ENCODE results near the gene MTG1. TPM values are rescaled to one million over a fixed set of nuclear protein-coding genes. Genes with fewer than 3 reads are reported as not detected.
"Not testable (repeated sequence)": the region's sequence is repeated elsewhere in the genome, so short reads cannot be mapped to it uniquely, and the experiment has no call there.

The MTG1 gene
- total and polyA plus RNA-seq, 2 donors (not counting 1 experiment from before 2014, with no cell fraction given): 90.0 to 117 TPM

GRCh38 chr10:133466683-133467275 is 72.8 kb downstream of the MTG1 start:
- Histone ChIP-seq H3K4me3 (ENCODE audit: control extremely low read depth in 1 of 5, extremely low read depth in 1 of 5, insufficient read depth in 1 of 5, low read depth in 2 of 5, low read length in 4 of 5) (no peak overlapping the region), H3K9me3 (ENCODE audit: control extremely low read depth in 1 of 3, control insufficient read depth in 2 of 3, insufficient read depth in 1 of 3, low read length in 2 of 3) (peaks cover 0 to 3% (median 0%) of the 10 kb centered on the region in 3 donors), H3K27me3 (replicated peaks in 1 of 4; ENCODE audit: control extremely low read depth in 1 of 4, control insufficient read depth in 3 of 4, insufficient read depth in 4 of 4, low read length in 3 of 4) (no peaks in the 10 kb centered on the region), H2AFZ (ENCODE audit: insufficient read depth, low read depth, low read length, poor library complexity, severe bottlenecking) (no peak overlapping the region), H3K36me3 (replicated peaks in 1 of 2; ENCODE audit: control extremely low read depth in 1 of 2, control insufficient read depth in 1 of 2, extremely low read depth in 1 of 2, insufficient read depth in 2 of 2, low read length in 1 of 2) (no peaks in the 10 kb centered on the region), H3K9ac (ENCODE audit: low read length) (no peak overlapping the region), H3K27ac (ENCODE audit: low read length in 2 of 2) (no peak overlapping the region), H4K20me1 (ENCODE audit: control insufficient read depth, insufficient read depth, low read length, poor library complexity, severe bottlenecking) (no peaks in the 10 kb centered on the region), H3K4me2 (replicated peaks; ENCODE audit: low read depth, low read length, poor library complexity, severe bottlenecking) (no peak overlapping the region), H3K79me2 (ENCODE audit: control insufficient read depth, insufficient read depth, low read length) (no peaks in the 10 kb centered on the region), H3K4me1 (ENCODE audit: control insufficient read depth in 2 of 2, insufficient read depth in 2 of 2, low read length in 2 of 2) (no peaks in the 10 kb centered on the region)
- Mint-ChIP-seq H3K27ac (no peak overlapping the region), H3K4me3 (no peak overlapping the region), H3K9me3 (ENCODE audit: insufficient read depth) (no peaks in the 10 kb centered on the region), H3K27me3 (no peaks in the 10 kb centered on the region), H3K4me1 (no peaks in the 10 kb centered on the region)
- ChIA-PET CTCF (no interaction called here), POLR2A (no interaction called here)
- intact Hi-C loops (cut with micrococcal nuclease): no loop called here
- ATAC-seq (ENCODE audit: low read depth) (no peak), DNase-seq (no peak)
- TF ChIP-seq, protein P1, sequence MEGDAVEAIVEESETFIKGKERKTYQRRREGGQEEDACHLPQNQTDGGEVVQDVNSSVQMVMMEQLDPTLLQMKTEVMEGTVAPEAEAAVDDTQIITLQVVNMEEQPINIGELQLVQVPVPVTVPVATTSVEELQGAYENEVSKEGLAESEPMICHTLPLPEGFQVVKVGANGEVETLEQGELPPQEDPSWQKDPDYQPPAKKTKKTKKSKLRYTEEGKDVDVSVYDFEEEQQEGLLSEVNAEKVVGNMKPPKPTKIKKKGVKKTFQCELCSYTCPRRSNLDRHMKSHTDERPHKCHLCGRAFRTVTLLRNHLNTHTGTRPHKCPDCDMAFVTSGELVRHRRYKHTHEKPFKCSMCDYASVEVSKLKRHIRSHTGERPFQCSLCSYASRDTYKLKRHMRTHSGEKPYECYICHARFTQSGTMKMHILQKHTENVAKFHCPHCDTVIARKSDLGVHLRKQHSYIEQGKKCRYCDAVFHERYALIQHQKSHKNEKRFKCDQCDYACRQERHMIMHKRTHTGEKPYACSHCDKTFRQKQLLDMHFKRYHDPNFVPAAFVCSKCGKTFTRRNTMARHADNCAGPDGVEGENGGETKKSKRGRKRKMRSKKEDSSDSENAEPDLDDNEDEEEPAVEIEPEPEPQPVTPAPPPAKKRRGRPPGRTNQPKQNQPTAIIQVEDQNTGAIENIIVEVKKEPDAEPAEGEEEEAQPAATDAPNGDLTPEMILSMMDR (IDR thresholded peaks at IDR 0.05): no peak
- TF ChIP-seq EZH2 (IDR thresholded peaks at IDR 0.05; ENCODE audit: borderline replicate concordance, insufficient read depth, low read depth, low read length, poor library complexity, severe bottlenecking): no peak
- 94% methylated on average over 7 of the region's 7 CpGs for WGBS (ENCODE audit: insufficient coverage)

DNA sequence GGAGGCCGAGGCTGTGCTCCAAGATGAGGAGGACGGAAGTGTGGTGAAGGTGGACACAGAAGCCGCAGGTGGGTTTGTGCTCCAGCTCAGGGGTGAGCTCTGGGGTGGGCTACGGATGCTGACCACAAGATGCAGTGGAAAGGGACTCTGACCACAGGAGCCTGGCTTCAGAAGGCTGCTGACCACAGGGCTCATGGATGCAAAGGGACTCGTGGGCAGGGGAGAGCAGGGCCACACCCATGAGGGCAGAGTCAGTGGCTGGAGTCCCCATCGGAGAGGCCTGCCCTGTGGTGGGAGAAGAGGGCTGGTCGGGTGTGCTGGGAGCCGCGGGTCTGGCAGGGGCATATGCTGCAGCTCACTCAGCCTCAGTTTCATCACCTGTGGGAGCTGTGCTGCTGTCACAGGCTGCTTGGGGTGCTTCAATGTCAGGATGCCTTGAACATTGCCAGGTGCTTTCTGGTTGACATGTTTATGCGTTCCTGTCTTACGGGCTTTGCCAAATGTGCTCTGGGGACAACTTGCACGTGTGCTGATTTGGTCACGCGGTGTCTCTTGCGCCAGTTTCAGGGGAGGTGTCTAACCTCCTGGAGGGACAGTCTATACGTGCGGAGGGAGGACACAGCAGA is 73.4 kb downstream of the MTG1 start:
- no peaks in the 10 kb centered on the region for H3K27me3 Mint-ChIP-seq
- ATAC-seq (ENCODE audit: low read depth) (no peak), DNase-seq (no peak)
- Histone ChIP-seq H3K9ac (ENCODE audit: low read length) (no peak overlapping the region), H2AFZ (ENCODE audit: insufficient read depth, low read depth, low read length, poor library complexity, severe bottlenecking) (no peak overlapping the region), H3K4me3 (ENCODE audit: control extremely low read depth in 1 of 5, extremely low read depth in 1 of 5, insufficient read depth in 1 of 5, low read depth in 2 of 5, low read length in 4 of 5) (no peak overlapping the region), H3K4me1 (ENCODE audit: control insufficient read depth in 2 of 2, insufficient read depth in 2 of 2, low read length in 2 of 2) (no peaks in the 10 kb centered on the region), H3K27ac (ENCODE audit: low read length in 2 of 2) (no peak overlapping the region), H3K4me2 (replicated peaks; ENCODE audit: low read depth, low read length, poor library complexity, severe bottlenecking) (no peak overlapping the region), H3K79me2 (ENCODE audit: control insufficient read depth, insufficient read depth, low read length) (no peaks in the 10 kb centered on the region), H4K20me1 (ENCODE audit: control insufficient read depth, insufficient read depth, low read length, poor library complexity, severe bottlenecking) (no peaks in the 10 kb centered on the region), H3K36me3 (replicated peaks in 1 of 2; ENCODE audit: control extremely low read depth in 1 of 2, control insufficient read depth in 1 of 2, extremely low read depth in 1 of 2, insufficient read depth in 2 of 2, low read length in 1 of 2) (no peaks in the 10 kb centered on the region), H3K9me3 (ENCODE audit: control extremely low read depth in 1 of 3, control insufficient read depth in 2 of 3, insufficient read depth in 1 of 3, low read length in 2 of 3) (peaks cover 0 to 3% (median 0%) of the 10 kb centered on the region in 3 donors), H3K27me3 (replicated peaks in 1 of 4; ENCODE audit: control extremely low read depth in 1 of 4, control insufficient read depth in 3 of 4, insufficient read depth in 4 of 4, low read length in 3 of 4) (no peaks in the 10 kb centered on the region)
- H3K27ac Mint-ChIP-seq: no peak overlapping the region
- H3K4me1 Mint-ChIP-seq: no peaks in the 10 kb centered on the region
- ChIA-PET CTCF (no interaction called here), POLR2A (interaction anchor here (0.6 kb wide), 1 partner anchor 84 kb away, joined by 3 read pairs; no protein-coding TSS in a partner anchor)
- no peak for TF ChIP-seq EZH2 (IDR thresholded peaks at IDR 0.05; ENCODE audit: borderline replicate concordance, insufficient read depth, low read depth, low read length, poor library complexity, severe bottlenecking)
- TF ChIP-seq, protein P1 (IDR thresholded peaks at IDR 0.05): no peak
- WGBS (ENCODE audit: insufficient coverage): 95% methylated on average over 17 of the region's 17 CpGs
- intact Hi-C loops (cut with micrococcal nuclease): no loop called here
- H3K4me3 Mint-ChIP-seq: no peak overlapping the region
- H3K9me3 Mint-ChIP-seq (ENCODE audit: insufficient read depth): no peaks in the 10 kb centered on the region

DNA sequence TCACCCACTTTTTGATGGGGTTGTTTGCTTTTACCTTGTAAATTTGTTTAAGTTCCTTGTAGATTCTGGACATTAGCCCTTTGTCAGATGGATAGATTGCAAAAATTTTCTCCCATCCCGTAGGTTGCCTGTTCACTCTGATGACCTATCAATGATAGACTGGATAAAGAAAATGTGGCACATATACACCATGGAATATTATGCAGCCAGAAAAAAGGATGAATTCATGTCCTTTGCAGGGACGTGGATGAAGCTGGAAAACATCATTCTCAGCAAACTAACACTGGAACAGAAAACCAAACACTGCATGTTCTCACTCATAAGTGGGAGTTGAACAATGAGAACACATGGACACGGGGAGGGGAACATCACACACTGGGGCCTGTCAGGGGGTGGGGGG is 75.2 kb downstream of the MTG1 start:
- H3K27ac ChIP-seq (ENCODE audit: low read length in 2 of 2); H3K27me3 Mint-ChIP-seq; DNase-seq; H3K27ac Mint-ChIP-seq; H2AFZ ChIP-seq (ENCODE audit: insufficient read depth, low read depth, low read length, poor library complexity, severe bottlenecking); POLR2A ChIA-PET; ATAC-seq (ENCODE audit: low read depth); H3K9ac ChIP-seq (ENCODE audit: low read length); intact Hi-C loops (cut with micrococcal nuclease); H3K27me3 ChIP-seq (replicated peaks in 1 of 4; ENCODE audit: control extremely low read depth in 1 of 4, control insufficient read depth in 3 of 4, insufficient read depth in 4 of 4, low read length in 3 of 4); H3K4me3 ChIP-seq (ENCODE audit: control extremely low read depth in 1 of 5, extremely low read depth in 1 of 5, insufficient read depth in 1 of 5, low read depth in 2 of 5, low read length in 4 of 5); H3K36me3 ChIP-seq (replicated peaks in 1 of 2; ENCODE audit: control extremely low read depth in 1 of 2, control insufficient read depth in 1 of 2, extremely low read depth in 1 of 2, insufficient read depth in 2 of 2, low read length in 1 of 2); H3K4me2 ChIP-seq (replicated peaks; ENCODE audit: low read depth, low read length, poor library complexity, severe bottlenecking); H3K4me1 ChIP-seq (ENCODE audit: control insufficient read depth in 2 of 2, insufficient read depth in 2 of 2, low read length in 2 of 2); CTCF ChIA-PET; H4K20me1 ChIP-seq (ENCODE audit: control insufficient read depth, insufficient read depth, low read length, poor library complexity, severe bottlenecking); H3K9me3 Mint-ChIP-seq (ENCODE audit: insufficient read depth); H3K4me3 Mint-ChIP-seq; H3K9me3 ChIP-seq (ENCODE audit: control extremely low read depth in 1 of 3, control insufficient read depth in 2 of 3, insufficient read depth in 1 of 3, low read length in 2 of 3); H3K4me1 Mint-ChIP-seq; H3K79me2 ChIP-seq (ENCODE audit: control insufficient read depth, insufficient read depth, low read length): not testable (repeated sequence)
- WGBS (ENCODE audit: insufficient coverage): no CpG with 5 or more reads among the region's 3 CpGs

Data from B cell (primary cell).